NCI-H1048 (cell line): ENCODE results near the gene CD209.

ENCODE experiments used
- DNase-seq: peaks from one replicate; lab custom pipeline; 2025; lab: John Stamatoyannopoulos, UW

Gene CD209

DNA sequence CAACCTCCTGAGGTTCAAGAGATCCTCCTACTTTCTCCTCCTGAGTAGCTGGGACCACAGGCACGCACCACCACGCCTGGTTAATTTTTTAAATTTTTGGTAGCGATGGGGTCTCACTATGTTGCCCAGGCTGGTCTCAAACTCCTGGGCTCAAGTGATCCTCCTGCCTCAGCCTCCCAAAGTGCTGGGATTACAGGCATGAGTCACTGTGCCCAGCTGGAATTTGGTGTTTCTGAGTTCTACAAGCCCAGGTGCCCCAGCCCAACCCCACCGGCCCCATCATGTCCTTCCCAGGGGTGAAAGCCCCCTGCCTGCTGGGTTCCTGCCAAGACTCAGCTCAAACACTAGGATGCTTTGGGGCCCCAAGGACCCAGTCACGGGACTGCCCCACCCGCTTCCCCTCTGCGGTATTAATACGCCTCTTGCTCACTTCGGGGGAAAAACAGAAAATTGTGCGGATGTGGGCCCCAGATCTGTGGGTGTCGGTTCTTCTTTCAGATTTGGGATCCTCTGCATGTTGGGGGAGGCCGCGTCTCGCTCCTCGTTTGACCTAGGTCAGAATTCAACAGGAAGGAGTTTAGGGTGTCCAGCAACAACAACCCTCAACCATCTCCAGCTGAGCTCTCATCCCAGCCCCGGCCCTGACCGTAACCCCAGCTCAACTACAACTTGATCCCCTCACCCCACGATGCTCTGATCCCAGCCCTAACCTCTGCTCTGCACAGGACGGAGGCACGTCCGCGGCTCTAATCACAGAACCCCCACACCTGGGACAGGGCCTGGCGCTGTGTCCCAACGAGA lies 41.7 kb downstream of the CD209 start:
- no peak for DNase-seq

DNA sequence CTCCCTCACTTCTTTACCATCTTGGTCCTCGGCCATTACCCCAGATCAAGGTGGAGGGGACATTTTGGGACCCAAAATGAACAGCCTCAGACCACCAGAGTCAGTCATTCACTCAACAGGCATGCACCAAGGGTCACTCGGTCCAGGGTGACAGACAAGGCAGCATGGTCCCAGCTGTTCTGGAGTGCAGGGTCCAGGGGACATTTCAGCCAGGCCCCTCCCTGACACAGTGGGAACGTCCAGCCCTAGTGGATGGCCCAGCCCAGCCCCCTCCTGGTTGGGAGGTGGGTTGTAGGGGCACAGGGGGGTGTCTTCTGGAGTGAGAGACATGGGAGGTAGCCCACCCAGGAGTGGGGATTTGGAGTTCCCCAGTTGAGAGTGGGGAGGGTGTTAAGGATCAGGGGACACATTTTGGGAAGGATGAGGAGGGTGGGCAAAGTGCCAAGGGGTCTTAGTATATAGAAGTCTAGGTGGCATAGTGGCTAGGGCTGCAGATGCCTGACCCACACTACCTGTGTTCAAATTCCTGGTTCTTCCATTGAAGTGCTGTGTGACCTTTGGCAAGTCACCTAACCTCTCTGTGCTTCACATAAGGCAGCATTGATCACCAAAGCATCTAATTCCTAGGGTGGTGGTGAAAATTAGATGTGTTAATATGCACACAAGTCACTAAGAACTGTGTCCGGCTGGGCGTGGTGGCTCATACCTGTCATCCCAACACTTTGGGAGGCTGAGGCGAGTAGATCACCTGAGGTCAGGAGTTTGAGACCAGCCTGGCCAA lies 42.9 kb downstream of the CD209 start:
- DNase-seq = no peak

DNA sequence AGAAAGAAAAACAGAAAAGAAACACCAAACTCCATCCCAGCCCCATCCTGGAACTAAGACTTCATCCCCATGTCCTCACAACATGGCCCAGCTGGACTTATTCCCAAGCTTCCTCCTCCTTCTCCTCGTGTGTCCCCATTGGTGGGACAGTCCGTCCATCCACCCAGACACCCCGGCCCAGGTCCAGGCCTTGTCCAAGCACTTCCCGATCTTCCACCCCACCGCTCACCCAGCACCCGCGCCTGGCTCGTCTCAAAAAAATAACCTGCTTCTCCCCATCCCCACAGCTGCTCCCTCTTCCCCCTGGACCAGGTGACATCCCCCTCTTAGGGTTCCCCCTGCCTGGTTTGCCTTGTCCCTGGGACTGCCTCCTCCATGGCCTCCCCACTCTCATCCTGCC lies 44.0 kb downstream of the CD209 start:
- no peak for DNase-seq

DNA sequence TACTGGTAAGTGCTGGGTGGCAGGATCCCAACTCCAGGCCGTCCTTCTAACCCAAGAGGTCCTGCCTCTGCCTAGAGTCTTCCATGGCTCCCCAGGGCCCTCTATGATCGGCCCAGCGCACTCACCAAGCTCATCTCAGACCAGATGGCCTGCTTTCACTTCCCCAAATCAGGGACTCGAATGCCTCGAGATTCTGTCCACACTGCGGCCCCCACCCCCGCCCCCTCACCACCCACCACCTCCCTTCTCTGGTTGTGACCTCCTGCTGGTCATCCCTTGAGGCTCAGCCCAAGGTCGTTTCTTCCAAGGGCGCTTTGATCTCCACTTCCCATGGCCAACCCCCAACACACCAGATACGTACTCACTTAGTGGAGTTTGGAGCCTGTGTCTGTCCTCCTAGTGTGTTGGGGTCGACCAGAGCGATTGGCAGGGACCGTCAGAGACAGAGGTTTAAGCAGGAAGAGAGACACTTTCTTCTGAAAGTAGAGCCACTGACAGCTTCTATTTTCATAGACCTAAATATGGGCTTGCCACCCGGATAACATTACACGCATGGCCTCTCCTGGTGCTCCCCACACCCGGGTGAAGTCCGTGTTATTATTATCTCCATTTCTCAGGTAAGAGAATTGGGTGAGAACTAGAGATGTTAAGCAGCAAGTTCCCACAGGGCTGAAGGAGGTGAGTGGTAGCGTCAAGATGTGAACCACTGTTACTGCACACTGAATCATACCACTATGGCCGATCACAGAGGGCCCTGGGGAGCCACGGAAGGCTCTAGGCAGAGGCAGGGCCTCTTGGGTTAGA lies 45.5 kb downstream of the CD209 start, which contains the start of gene FCER2:
Gene FCER2 (minus strand): TSS at position 478 of the 804 bp plus-strand sequence. CDS start 2,371 bp downstream, outside the sequence.
- no peak for DNase-seq

DNA sequence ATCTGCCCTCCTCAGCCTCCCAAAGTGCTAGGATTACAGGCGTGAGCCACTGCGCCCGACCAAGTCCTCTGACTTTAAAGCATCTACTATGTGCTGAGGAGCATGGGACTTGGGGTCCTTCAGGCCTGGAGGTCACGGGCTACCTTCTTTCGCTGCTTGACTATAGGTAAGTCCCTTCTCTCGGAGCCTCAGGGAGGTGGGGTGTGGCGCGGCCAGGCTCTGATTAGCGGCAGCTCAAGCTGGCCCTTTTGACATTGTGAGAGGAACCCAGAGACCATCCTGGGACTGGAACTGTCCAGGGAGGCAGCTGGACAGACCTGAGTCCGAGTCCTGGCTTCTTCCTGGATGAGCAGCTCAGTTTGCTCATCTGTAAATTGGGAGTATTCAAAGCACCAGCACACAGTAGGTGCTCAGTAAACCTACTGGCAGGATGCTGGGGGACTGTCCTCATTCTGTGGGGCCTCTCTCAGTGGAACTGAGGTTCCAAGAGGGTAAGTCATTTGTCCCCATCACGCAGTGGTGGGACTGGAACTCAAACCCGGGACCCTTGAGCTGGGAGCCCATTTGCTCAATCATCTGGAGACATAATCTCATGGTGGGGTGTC lies 46.2 kb downstream of the CD209 start:
- DNase-seq = no peak

DNA sequence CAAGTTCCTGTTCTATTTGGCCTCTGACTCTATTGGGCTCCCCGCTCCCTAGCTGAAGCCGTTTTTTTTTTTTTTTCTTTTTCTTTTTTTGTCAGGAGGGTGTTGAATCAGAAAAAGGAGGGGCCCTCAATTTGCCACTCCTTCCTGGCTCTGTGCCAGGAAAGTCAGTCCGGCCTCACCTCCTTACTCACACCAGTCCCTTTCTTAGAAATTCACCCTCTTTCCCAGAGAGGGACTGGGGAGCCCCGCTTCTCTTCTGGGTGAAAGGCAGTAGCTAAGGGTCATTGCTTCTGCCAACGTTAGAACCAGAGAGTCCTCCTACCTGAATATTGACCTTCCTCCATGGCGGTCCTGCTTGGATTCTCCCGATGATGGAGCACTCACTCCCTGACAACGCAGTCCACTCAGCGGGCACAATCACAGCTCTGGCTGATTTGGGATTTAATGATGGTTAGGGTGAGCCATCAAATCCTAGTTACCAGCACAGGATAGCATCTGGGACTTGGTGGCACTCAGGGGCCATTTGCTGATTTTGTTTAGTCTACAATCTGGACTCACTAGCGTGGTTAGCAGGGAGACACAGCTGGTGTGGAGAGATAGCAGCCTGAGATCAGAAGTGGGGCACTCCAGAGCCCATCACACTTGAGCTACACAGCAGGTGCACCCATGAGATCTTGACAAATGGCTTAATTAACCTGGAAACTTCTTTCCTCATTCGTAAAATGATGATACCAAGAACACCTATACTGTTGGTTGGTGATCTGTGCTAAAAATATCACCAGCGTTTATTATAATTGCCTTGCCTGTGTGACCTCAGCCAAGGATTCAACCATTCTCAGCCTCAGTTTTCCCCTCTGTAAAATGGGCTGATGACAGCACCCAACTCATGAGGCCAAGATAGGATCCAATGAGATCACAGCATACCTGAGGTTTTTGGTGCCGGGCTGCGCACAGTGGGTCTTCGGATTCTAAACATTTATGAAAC lies 47.6 kb downstream of the CD209 start:
- DNase-seq = no peak

DNA sequence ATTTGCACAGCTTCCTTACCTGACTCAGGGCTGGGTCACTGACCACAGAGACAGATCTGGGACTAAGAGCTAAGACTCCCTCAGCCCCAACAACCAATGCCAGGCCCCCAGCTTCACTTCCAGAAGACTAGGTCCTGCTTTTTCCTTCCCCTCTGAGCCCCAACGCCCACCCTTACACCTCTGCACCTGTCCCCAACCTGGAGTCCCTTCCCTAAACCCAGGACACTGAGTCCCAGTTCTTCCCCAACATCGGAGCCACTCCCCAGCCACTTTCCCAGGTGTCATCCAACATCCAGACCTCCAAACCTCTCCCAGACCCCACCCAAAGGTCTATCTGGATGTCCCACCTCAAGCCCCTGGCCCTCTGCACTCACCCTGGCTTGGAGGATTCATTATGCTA lies 48.3 kb downstream of the CD209 start:
- DNase-seq = no peak

DNA sequence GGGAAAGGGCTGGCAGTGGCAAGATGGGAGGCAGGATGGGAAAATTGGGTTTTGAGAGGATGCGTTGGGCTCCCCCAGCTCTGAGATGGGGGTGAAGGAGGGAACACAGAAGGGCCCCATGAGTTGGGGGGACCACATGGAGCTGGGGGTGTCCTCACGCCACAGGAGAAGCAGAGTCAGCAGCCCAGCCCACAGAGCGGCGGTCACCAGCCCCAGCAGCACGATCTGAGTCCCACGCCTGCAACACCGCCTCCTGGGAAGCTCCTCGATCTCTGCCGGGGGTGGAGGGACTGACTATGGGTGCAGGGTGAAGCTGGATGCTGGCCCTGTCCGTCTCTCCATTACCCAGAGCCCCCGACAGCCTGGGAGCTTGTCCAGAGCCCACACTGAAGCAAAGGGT lies 48.8 kb downstream of the CD209 start:
- no peak for DNase-seq

DNA sequence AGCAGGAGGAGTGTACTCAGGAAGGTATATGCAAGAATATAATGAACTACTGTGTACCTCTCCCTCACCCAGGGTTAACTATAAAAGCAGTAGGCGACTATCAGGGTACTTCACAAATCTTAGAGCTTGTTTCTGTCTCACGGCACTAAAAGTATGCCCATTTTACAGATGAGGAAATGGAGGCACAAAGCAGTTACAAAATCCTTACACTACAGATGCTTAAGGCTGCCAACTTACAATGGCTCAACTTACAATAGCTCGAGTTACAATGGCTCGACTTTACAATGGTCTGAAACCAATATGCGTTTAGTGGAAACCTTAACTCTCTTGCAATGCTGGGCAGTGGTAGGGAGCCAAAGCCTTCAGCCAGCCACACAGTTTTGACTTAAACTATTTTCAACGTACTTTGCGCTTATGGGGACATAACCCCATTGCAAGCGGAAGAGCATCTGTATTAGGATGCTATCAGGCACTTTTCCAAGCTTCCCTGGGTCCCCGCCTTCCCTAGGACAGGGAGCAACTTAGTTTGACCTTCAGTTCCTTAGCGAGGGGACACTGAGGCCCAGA lies 49.5 kb downstream of the CD209 start:
- no peak for DNase-seq

DNA sequence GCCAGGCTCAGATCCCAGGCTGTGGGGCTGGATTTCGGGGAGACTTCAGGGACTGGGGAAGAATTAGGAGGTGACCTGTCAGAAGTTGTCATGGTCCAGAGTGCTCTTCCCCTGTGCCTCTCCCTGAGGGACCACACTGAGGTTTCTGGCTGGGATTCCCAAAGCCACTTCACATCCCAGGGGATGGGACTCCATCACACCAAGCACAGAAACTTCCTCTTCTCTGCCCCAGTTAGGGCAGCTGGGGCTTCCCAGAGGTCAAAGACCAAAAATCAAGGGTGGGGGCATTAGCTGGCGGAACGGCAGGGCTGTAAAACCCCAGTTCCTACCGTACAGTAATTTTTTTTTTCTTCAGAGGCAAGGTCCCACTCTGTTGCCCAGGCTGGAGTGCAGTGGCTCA lies 52.8 kb downstream of the CD209 start:
- DNase-seq = no peak

DNA sequence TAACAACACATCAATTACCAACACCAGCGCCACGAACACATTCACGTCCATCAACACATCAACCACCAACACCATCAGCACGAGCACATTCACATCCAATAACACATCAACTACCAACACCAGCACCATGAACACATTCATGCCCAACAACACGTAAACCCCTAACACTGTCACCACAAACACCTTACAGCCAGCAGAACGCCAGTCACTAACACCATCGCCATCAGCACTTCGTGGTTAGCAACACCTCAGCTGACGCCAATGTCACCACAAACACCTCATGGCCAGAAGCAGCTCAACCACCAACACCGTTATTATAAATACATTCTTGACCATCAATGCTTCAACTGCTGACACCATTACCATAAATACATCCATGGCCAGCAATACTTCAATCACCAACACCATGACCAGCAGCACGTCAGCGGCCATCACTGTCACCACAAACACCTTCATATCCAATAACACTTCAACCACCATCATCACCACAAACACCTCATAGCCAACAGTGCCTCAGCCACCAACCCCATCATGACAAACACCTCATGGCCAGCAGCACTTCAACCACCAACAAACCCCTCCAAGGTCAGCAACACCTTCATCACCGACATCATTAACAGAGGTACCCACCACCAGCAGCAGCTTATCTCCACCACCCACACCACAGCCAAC lies 54.8 kb downstream of the CD209 start:
- no peak for DNase-seq

DNA sequence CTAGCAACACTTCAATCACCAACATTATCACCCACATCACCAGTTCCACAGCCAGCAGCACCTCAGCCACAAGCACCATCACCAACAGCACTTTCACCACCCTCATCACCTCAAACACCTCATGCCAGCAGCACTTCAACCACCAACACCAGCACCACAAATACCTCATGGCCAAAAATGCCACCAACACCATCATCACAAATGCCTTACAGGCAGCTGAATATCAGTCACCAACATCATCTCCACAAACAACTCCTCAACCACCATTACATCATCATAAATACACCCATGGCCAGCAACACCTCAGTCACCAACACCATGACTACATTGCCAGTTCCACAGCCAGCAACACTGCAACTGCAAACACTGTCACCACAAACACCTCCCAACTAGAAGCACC lies 55.8 kb downstream of the CD209 start:
- no peak for DNase-seq

DNA sequence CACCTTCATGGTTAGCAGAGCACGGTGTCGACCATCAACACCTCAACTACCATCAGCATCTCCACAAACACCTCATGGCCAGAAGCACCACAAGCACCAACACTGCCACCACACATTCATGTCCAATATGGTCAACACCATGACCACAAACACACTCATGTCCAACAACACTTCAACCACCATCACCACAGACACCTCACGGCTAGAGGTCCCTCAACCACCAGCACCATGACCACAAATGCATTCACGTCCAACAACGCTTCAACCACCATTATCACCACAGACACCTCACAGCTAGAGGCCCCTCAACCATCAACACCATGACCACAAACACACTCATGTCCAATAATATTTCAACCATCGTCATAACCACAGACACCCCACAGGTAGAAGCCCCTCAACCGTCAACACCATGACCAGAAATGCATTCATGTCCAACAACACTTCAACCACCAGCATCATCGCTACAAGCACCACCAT lies 56.5 kb downstream of the CD209 start:
- DNase-seq = no peak
